Stimulated activated naive CD8-positive, alpha-beta T cell treated with anti-CD3 and anti-CD28 coated beads, Interleukin-15, Interleukin-2, amounts not matched to agents 100 U/mL and 50 U/mL, for 24 hours (primary cell): ENCODE data around the gene COG1.
"Not testable (repeated sequence)": the region's sequence is repeated elsewhere in the genome, so short reads cannot be mapped to it uniquely, and the experiment has no call there.

Experiments used
- ATAC-seq: fragments of 150-1000 bp; cut with Tn5 transposase; one replicate; pipeline ENCODE4 v1.10.0; 2021
- DNase-seq: peaks from one replicate; pipeline ENCODE4 v3.0.0; 2021

Gene COG1, protein sequence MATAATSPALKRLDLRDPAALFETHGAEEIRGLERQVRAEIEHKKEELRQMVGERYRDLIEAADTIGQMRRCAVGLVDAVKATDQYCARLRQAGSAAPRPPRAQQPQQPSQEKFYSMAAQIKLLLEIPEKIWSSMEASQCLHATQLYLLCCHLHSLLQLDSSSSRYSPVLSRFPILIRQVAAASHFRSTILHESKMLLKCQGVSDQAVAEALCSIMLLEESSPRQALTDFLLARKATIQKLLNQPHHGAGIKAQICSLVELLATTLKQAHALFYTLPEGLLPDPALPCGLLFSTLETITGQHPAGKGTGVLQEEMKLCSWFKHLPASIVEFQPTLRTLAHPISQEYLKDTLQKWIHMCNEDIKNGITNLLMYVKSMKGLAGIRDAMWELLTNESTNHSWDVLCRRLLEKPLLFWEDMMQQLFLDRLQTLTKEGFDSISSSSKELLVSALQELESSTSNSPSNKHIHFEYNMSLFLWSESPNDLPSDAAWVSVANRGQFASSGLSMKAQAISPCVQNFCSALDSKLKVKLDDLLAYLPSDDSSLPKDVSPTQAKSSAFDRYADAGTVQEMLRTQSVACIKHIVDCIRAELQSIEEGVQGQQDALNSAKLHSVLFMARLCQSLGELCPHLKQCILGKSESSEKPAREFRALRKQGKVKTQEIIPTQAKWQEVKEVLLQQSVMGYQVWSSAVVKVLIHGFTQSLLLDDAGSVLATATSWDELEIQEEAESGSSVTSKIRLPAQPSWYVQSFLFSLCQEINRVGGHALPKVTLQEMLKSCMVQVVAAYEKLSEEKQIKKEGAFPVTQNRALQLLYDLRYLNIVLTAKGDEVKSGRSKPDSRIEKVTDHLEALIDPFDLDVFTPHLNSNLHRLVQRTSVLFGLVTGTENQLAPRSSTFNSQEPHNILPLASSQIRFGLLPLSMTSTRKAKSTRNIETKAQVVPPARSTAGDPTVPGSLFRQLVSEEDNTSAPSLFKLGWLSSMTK

DNA sequence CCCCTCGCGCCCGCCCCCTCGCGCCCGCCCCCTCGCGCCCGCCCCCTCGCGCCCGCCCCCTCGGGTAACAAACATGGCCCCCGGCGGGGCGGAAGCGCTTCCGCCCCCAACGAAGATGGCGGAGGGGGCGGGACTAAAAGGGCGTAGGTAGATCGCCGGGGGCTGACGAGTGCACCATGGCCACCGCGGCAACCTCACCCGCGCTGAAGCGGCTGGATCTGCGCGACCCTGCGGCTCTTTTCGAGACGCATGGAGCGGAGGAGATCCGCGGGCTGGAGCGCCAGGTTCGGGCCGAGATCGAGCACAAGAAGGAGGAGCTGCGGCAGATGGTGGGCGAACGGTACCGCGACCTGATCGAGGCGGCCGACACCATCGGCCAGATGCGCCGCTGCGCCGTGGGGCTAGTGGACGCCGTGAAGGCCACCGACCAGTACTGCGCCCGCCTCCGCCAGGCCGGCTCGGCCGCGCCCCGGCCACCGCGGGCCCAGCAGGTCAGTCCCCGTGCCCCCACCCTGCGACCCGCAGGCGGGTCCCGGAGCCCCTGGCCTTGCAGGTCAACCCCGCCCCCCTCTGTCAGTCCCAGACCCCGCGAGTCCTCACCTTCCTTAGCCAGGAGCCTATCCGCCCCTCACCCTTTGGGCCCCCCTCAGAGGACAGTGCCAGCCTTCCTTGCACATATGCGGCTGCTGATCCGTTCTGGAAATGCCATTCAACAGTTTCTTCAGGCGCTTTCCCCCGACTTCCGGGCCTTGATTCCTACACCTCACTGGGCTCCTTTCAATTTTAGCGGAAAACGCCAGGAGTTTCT is at the start of gene COG1:
Gene COG1, plus strand, starts transcription at position 162 of the 808 bp plus-strand sequence. Its CDS starts 15 bp downstream, at position 177.
- DNase-seq: peak; percentile 85
- peak; percentile 74 for ATAC-seq

DNA sequence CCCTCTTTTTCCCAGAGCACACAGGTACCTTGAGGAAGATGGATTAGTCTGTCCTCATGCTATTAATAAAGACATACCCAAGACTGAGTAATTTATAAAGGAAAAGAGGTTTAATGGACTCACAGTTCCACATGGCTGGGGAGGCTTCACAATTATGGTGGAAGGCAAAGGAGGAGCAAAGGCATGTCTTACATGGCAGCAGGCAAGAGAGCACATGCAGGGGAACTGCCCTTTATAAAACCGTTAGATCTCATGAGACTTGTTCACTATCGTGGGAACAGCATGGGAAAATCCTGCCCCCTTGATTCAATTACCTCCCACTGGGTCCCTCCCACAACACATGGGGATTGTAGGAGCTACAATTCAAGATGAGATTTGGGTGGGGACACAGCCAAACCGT is 48.6 kb upstream of the COG1 start:
- not testable (repeated sequence) for DNase-seq, ATAC-seq

DNA sequence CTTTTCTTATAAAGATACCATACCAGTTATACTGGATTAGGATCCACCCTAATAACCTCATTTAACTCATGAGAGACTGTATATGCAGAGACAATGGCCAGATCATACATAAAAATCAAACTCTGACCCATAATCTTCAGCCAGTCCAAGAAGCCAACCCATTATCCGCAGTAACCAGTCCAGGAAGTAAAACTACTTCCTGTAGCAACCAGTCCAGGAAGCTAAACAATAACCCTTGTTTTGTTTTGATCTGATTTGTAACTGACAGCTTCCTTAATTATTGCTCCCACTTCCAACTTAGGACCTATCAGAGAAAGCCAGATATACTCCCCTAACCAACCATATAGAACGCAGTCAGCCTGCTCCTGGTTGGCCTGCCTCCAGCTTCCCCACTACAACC is 47.2 kb upstream of the COG1 start:
- ATAC-seq: no peak
- DNase-seq: no peak

DNA sequence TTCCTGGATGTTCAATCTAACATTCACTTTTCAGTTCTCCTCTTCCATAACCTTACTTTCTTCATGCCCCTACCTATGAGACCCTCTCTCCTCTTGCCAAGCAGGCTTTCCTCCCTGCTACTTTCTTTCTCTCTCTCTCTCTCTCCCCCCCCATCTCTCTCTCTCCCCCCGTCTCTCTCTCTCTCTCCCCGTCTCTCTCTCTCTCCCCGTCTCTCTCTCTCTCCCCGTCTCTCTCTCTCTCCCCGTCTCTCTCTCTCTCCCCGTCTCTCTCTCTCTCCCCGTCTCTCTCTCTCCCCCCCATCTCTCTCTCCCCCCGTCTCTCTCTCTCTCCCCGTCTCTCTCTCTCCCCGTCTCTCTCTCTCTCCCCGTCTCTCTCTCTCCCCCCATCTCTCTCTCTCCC is 45.1 kb upstream of the COG1 start:
- not testable (repeated sequence) for DNase-seq, ATAC-seq

DNA sequence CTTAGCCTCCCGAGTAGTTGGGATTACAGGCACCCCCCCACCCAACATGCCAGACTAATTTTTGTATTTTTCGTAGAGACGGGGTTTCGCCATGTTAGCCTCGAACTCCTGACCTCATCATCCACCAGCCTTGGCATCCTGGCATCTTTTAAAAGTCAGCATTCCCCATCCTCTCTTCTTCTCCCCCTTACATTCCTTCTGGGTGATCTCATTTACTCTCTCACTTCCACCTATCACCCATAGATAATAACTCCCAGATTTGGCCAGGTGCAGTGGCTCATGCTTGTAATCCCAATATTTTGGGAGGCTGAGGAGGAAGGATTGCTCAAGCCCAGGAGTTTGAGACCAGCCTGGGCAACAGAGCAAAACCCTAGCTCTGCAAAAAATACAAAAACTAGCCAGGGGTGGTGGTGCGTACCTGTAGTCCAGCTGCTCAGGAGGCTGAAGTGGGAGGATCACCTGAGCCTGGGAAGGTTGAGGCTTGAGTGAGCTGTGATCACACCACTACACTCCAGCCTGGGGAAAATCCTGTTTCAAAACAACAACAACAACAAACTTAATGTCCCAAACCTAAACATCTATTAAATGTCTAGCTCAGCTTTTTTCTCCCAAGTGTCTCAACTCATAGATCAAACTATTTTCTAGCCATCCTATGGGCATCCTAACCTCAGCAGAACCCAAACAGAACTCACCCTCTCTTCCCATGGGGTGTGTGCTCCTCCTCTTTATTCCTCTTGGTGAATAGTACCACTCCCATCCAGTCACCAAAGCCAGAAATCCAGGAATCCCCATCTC is 44.1 kb upstream of the COG1 start:
- no peak for DNase-seq
- ATAC-seq: no peak

DNA sequence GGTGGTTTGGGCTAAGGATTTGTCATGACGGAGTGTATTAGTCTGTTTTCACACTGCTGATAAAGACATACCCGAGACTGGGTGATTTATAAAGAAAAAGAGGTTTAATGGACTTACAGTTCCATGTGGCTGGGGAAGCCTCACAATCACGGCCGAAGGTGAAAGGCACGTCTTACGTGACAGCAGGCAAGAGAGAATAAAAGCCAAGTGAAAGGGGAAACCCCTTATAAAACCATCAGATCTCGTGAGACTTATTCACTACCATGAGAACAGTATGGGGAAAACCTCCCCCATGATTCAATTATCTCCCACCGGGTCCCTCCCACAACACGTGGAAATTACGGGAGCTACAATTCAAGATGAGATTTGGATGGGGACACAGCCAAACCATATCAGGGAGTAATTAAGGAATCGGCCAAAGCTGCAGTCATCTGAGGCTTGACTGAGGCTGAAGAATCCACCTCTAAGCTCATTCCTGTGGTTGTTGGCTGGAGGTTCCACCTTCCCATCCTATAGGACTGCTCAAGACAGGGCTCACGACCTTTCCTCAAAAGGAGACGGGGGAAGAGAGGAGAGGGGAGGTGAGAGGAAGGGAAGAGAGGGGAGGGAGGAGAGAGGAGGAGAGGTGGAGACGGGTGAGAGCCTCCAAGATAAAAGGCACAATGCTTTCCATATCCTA is 42.1 kb upstream of the COG1 start:
- not testable (repeated sequence) for ATAC-seq, DNase-seq

DNA sequence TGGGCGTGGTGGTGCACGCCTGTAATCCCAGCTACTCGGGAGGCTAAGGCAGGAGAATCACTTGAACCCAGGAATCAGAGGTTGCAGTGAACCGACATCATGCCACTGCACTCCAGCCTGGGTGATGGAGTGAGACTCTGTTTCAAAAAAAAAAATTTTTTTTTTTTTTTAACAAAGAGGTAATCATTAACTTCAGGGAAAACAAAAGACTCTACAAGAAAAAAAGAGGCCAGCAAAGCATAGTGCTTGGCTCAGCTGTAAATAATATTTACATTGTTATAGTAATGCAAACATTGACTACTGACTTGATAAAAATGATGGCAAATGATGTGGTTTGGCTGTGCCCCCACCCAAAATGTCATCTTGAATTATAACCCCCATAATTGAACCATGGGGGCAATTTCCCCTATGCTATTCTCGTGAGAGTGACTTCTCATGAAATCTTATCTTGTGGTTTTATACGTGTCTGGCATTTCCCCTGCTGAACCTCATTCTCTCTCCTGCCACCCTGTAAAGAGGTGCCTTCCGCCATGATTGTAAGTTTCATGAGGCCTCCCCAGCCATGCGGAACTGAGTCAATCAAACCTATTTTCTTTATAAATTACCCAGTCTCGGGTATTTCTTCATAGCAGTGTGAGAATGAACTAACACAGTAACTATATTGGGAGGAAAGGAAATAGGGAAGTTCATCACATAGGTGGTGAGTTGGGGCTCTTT is 40.8 kb upstream of the COG1 start:
- ATAC-seq (peak; percentile 52), DNase-seq (no peak)

DNA sequence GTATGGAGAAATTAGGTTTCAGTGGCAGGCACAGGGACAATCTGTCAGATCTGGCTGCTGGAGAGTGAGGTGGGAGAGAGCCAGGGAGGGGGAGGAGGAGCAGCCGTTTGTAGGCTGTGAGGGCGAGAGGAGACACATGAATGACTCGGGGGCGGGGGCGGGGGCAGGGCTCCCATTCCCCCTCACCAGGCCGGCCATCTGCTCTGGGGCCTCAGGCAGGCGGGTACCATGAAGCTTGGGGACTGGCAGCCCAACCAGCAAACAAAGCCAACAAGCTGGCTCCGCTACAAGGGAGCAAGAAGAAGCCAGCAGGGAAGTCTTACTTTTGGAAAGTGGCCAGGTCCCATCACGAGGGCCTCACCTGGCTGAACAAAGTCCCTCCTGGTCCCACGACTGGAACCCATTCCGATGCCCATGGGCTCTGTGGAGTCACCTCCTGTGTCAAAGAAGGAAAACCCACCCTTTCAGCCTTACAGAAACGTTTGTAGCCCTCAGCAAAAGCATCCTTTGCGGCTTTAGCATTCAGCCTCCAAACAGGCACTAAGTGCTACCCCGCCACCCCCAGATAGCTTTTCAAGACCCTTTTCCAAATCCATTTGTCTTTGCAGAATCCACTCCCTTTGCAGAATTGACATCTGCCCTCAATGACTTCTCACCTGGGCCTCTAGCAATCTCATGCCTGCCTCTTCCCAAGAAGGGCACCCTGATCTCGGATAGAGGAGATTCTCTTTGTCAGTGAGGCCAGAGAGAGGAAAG is 37.3 kb upstream of the COG1 start:
- DNase-seq (no peak), ATAC-seq (no peak)

DNA sequence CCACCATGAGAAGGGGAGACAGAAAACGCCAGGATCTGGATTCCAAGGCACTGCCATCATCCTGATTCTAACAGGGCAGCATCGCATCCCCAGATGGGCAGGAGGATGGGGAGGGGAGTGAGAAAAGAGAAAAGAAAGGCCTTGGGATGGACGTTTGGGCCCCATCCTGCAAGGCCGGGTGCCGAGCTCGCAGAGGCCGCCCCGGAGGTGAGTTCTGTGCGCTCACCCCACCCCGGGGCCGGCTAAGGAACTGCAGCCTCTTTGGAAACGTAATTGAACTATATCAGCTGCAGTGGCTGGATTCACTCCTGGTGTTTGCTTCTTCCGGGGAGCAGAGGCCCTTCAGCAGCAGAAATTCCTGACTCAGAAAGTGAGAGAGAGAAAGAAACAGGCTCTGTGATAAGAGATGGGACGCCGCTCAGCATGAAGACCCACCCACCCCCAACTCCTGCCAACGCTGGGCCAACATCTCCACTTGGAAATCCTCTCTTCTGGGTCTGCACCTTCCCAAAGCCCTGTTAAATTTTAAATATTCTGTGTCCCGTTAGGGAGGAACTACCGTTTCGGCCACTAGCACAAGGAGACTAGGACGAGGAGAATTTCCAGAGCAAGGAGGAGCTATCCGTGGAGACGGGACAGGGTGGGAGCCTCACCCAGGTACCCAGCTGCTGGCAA is 36.6 kb upstream of the COG1 start:
- DNase-seq (peak; percentile 74), ATAC-seq (peak; percentile 79)

DNA sequence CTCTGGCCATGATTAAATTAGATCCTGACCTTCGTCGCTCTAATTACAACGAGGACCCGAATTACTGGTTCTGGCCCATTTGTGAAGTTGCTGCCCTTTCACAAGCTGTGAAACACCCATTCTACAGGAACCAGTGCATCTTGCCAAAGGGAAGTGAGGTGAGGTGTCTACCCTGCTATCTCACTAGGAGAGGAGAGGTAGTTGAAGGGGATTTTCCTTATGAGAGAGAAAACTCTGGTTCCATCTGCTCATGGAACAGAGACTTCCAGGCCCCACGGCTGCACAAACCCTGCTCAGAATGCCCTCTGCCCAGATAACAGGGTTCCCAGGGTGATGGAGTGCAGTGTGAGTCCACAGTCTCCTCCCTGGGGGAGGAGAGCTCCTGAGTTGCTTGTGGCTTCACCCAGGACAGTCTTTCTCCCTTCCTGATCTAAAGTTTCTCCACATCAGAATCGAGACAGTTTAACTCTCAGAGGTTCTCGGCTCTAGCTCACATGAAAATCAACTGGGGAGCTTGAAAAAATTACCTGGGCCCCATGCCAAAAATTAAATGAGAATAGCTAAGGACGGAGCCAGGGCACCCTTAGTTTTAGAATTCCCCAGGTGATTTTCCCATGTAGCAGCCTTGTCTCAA is 35.9 kb upstream of the COG1 start:
- ATAC-seq (no peak), DNase-seq (no peak)

DNA sequence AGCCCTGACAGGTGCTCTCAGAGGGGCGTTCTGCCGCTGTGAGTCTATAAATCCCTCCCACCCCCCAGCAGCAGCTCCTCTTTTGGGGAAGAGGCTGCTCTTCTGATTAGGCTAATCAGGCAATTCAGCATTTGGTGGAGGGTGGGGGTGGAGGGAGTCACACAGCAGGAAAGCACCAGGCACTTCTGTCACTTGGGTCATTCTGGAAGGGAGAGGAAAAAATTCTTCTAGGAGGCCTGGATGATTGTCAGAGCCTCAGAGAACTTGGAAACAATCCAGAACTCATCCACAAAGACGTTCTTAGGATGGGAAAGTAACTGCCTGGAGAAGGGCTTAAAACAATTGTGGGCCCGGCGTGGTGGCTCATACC is 35.3 kb upstream of the COG1 start:
- no peak for DNase-seq
- ATAC-seq: no peak

DNA sequence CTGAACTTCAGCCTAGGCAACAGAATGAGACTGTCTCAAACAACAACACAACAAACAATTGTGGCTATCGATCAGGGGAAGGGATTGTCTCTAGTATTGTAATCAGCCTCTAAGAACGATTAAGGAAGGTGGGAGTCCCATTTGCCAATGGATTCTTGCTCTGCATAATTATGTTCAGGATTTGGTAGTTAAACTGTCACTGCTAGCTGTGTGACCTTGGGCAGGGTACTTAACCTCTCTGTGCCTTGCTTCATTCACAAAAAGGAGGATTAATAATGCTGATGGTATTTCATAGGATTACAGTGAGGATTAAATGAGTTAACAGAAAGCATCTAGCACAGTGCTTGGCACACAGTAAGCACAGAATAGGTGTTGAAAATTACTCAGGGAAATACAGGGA is 34.7 kb upstream of the COG1 start:
- ATAC-seq: no peak

DNA sequence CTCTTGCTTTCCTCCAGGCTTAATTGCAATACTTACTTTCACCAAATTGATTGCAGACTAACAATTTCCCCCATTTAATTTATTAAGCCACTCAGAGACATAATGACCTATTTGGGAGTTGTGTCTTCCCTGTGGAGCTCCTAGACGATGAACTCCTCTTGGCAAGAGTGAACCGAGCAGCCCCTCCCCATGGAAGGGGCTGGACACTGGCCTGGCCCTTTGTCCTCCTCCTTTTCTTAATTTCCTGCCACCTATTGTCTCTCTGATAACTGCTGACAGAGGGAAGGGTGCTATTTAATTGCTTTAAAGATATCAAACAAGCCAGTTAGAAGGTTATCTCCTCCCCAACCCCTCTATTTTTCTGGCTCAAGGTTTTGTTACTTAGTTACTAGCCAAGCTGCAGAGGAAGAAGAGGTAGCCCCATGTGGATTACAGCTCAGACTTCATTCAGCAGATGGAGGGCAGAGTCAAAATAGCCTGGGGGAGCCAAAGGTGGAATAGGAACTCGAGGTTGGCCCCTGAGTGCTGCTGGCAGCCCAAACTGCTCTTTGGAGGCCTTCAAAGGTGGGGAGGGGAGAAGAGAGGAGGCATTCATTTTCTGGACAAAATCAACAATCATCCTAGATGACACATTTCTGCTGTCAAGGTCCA is 31.8 kb upstream of the COG1 start:
- ATAC-seq (no peak), DNase-seq (no peak)

More for the DNA sequence above, 34.7 kb upstream of the COG1 start:
- no peak for DNase-seq

DNA sequence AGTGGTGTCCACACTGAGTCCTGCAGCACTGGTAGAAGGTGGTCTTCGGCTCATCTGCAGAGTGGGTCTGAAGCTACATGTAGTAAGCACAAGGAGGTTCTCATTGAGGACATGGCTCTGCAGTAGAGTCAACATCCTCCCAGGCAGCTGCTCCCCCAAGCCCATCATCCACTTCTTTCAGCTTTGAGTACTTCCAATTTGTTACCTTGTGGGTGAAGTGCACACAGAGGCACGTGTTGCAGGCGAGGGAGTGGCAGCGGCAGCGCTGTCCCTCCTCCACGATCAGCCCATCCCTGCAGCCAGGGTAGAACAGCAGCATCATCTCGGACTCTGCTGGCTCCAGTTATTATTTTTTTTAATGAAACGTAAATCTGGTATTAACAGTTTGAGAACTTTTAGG is 29.8 kb upstream of the COG1 start:
- ATAC-seq: no peak
- DNase-seq: no peak

DNA sequence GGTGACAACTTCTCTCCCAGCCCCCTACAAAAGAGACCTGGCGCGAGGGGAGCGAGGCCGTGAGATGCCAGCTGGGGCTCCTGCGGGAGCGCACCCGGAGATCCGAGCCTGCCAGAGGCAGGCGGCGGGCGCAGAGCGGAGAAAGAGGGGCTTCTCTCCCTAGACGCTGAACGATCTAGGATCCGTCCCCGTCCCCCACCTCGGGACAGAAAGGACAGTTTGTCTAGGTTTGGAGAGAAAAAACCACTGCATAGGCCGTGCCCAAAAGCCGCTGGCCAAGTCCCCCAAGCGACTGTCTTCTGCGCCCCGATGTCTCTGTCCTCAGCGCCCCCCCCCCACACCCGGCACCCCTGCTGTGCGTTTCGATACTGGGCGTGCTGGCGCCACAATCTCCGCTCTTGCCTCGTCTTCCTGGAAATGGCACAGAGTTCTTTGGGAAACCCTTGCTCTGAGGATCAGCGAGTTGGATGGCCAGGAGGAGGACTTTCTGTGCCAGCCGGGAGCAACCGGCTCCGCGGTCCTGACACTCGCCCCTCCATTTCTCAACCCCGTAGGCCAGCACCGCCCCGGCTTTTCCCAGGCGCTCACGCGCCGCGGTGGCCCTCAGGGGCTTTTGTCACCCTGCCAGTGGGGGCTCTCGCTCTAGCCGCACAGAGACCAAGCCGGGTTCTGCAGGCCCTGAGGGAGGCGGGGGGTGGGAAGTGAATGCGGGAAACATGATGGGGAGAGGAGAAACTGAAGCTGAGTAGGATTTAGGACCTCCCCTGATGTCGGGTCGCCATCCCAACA is 27.0 kb upstream of the COG1 start:
- DNase-seq (no peak), ATAC-seq (no peak)

DNA sequence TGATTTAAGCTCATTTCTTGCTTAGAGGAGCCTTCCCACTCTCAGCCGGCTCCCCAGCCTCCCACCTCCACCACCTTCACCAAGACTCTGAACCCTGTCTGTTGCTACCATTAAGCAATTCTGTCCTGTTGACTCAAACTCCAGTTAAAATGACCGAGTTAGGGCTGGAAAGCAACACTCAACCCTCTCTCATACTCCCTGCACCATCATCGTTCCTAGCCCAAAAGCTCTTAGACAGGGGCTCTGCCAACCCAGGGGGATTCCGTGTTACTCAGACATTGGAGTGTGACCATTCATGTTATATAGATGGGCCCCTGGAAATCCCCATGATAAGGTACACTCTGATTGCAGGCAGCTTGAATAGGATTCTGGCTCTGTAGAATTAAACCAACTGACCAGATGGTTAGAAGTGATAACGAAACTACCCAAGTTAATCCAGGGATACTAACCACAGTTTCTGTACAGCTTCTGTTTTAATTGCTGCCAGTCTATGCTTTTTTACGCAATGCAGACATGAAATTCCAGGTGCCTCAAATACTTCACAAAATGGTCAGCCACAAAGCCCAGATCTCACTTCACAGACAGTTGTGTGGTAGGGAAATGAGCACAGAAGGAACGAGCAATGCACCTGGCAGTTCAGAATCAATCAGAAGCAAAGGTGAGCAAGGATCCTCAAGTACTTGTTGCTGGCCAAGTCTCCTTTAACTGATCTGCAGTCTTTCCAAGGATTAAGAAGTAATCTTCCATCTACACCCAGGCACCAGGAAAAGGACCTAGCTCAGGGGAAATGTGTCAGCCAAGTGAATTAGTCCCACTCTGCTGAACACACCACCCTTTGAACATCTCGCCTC is 25.9 kb upstream of the COG1 start:
- no peak for DNase-seq
- ATAC-seq: peak; percentile 79
